HG03571 (cell line): ENCODE results near the gene TXNDC16.

ENCODE experiments used
- ATAC-seq: cut with Tn5 transposase; IDR thresholded peaks from one replicate; pipeline ENCODE4 v1.9.1; 2021; ENCODE audit not compliant: unreplicated experiment

Gene TXNDC16

GRCh38 chr14:52455291-52456088 is 96.8 kb downstream of the TXNDC16 start:
- no peak for ATAC-seq

GRCh38 chr14:52447236-52447635 is 105.1 kb downstream of the TXNDC16 start:
- ATAC-seq, result no peak

- no peak for ATAC-seq
Observed at GRCh38 chr14:52446355-52446754, 106.0 kb downstream of the TXNDC16 start.

GRCh38 chr14:52443506-52443905 is 108.8 kb downstream of the TXNDC16 start:
- no peak for ATAC-seq

- no peak for ATAC-seq
Observed at GRCh38 chr14:52442602-52443001, 109.7 kb downstream of the TXNDC16 start.

- ATAC-seq, result no peak
Observed at GRCh38 chr14:52442166-52442565, 110.1 kb downstream of the TXNDC16 start.

GRCh38 chr14:52439476-52439875 is 112.8 kb downstream of the TXNDC16 start:
- ATAC-seq, result no peak

GRCh38 chr14:52434955-52435354 is 117.3 kb downstream of the TXNDC16 start:
- ATAC-seq, result no peak

GRCh38 chr14:52430474-52430873 is 121.8 kb downstream of the TXNDC16 start:
- ATAC-seq, result no peak

- ATAC-seq, result no peak
Observed at GRCh38 chr14:52429451-52429850, 122.9 kb downstream of the TXNDC16 start.

- no peak for ATAC-seq
Observed at GRCh38 chr14:52427460-52427859, 124.8 kb downstream of the TXNDC16 start.

GRCh38 chr14:52422650-52423356 is 129.5 kb downstream of the TXNDC16 start:
- ATAC-seq, result no peak

- no peak for ATAC-seq
Observed at GRCh38 chr14:52417139-52417538, 135.2 kb downstream of the TXNDC16 start.

- no peak for ATAC-seq
Observed at GRCh38 chr14:52413729-52414408, 138.4 kb downstream of the TXNDC16 start.

- no peak for ATAC-seq
Observed at GRCh38 chr14:52412426-52412825, 139.9 kb downstream of the TXNDC16 start.

- no peak for ATAC-seq
Observed at GRCh38 chr14:52405314-52405713, 147.0 kb downstream of the TXNDC16 start.

GRCh38 chr14:52402812-52403526 is 149.3 kb downstream of the TXNDC16 start:
- ATAC-seq, result peak; percentile 75

- no peak for ATAC-seq
Observed at GRCh38 chr14:52400846-52401245, 151.5 kb downstream of the TXNDC16 start.

- no peak for ATAC-seq
Observed at GRCh38 chr14:52399921-52400595, 152.2 kb downstream of the TXNDC16 start.

GRCh38 chr14:52399104-52399503 is 153.2 kb downstream of the TXNDC16 start:
- ATAC-seq, result no peak

- no peak for ATAC-seq
Observed at GRCh38 chr14:52397844-52398243, 154.5 kb downstream of the TXNDC16 start.
